ENCODE measurements around the gene ABCD4.
"Not testable (repeated sequence)": the region's sequence is repeated elsewhere in the genome, so short reads cannot be mapped to it uniquely, and the experiment has no call there.

The ABCD4 gene

GRCh38 chr14:74347097-74347794, 44.5 kb upstream of the ABCD4 start:
- TF ChIP-seq CTCF (IDR thresholded peaks at IDR 0.05) (no peak), ZFX (IDR thresholded peaks at IDR 0.05; ENCODE audit: borderline replicate concordance) (no peak)

GRCh38 chr14:74346341-74346740, 43.6 kb upstream of the ABCD4 start:
- no peak for TF ChIP-seq CTCF (IDR thresholded peaks at IDR 0.05)
- no peak for TF ChIP-seq ZFX (IDR thresholded peaks at IDR 0.05; ENCODE audit: borderline replicate concordance)
- H3K27ac ChIP-seq: no peak overlapping the region

More at GRCh38 chr14:74347097-74347794, 44.5 kb upstream of the ABCD4 start:
- H3K27ac ChIP-seq: no peak overlapping the region

- no peak overlapping the region for H3K27ac ChIP-seq
- TF ChIP-seq CTCF (IDR thresholded peaks at IDR 0.05): no peak
- no peak for TF ChIP-seq ZFX (IDR thresholded peaks at IDR 0.05; ENCODE audit: borderline replicate concordance)
Measured at GRCh38 chr14:74333909-74334308, 31.2 kb upstream of the ABCD4 start.

GRCh38 chr14:74329950-74330552, 27.3 kb upstream of the ABCD4 start:
- not testable (repeated sequence) for H3K27ac ChIP-seq

- H3K27ac ChIP-seq: no peak overlapping the region
- TF ChIP-seq CTCF (IDR thresholded peaks at IDR 0.05) (no peak), ZFX (IDR thresholded peaks at IDR 0.05; ENCODE audit: borderline replicate concordance) (no peak)
Measured at GRCh38 chr14:74326369-74327152, 23.8 kb upstream of the ABCD4 start.

- TF ChIP-seq CTCF (IDR thresholded peaks at IDR 0.05): no peak
- no peak overlapping the region for H3K27ac ChIP-seq
Measured at GRCh38 chr14:74325446-74325845, 22.7 kb upstream of the ABCD4 start.

- no peak overlapping the region for H3K27ac ChIP-seq
- no peak for TF ChIP-seq ZFX (IDR thresholded peaks at IDR 0.05; ENCODE audit: borderline replicate concordance)
- peak; percentile 84 for TF ChIP-seq CTCF (IDR thresholded peaks at IDR 0.05)
Measured at GRCh38 chr14:74324931-74325361, 22.2 kb upstream of the ABCD4 start.
